ENCODE measurements around the gene DES.

DNA sequence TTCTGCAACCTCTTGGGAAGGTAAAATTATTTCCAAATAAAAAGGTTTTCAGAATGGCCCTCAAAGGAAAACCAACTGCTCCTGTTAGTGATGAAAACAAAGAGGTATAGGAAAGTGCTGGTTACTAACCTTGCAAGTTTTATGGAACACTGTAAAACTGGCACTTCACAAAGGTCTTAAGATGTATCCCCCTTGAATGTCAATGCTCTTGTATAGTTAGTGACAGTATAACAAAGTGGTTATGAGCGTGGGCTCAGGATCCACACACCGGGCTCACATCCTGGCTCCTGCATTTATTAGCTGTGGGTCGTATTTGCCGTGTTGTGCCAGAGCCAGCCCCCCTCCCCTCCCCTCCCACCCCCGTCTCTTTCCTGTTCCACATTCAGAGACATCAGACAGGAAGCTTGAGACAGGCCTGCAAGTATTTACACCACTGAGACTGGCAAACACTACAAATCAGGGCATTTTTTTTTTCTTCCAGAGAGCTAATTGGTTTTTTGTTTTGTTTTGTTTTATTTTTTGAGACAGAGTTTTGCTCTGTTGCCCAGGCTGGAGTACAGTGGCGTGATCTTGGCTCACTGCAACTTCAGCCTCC is 21.2 kb upstream of the DES start:
- no peak for TF ChIP-seq POLR2A (IDR thresholded peaks at IDR 0.05)
- TF ChIP-seq, protein P1, sequence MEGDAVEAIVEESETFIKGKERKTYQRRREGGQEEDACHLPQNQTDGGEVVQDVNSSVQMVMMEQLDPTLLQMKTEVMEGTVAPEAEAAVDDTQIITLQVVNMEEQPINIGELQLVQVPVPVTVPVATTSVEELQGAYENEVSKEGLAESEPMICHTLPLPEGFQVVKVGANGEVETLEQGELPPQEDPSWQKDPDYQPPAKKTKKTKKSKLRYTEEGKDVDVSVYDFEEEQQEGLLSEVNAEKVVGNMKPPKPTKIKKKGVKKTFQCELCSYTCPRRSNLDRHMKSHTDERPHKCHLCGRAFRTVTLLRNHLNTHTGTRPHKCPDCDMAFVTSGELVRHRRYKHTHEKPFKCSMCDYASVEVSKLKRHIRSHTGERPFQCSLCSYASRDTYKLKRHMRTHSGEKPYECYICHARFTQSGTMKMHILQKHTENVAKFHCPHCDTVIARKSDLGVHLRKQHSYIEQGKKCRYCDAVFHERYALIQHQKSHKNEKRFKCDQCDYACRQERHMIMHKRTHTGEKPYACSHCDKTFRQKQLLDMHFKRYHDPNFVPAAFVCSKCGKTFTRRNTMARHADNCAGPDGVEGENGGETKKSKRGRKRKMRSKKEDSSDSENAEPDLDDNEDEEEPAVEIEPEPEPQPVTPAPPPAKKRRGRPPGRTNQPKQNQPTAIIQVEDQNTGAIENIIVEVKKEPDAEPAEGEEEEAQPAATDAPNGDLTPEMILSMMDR (IDR thresholded peaks at IDR 0.05), result no peak
- TF ChIP-seq EP300 (IDR thresholded peaks at IDR 0.05), result no peak
